NT2/D1 (cell line): ENCODE data around the gene TRIM52.
A peak's percentile ranks its signal among the peaks of the same experiment; 100 is the strongest.

Experiments
- DNase-seq: peaks from one replicate; pipeline ENCODE4 v3.0.0-alpha.2; 2011; ENCODE audit warnings: low read depth, low spot score
- H3K27me3 ChIP-seq: 2 replicates; pipeline ENCODE4 v1.6.0; 2011; ENCODE audit warnings: mild to moderate bottlenecking; ENCODE audit not compliant: insufficient read length, insufficient read depth
- H3K36me3 ChIP-seq: 2 replicates; pipeline ENCODE4 v1.6.1; 2011; ENCODE audit warnings: mild to moderate bottlenecking, low read length, mixed read lengths; ENCODE audit not compliant: insufficient read depth, insufficient read length
- H3K4me1 ChIP-seq: 2 replicates; pipeline ENCODE4 v1.5.1; 2011; ENCODE audit not compliant: insufficient read depth, insufficient read length
- H3K4me3 ChIP-seq: 2 replicates; pipeline ENCODE4 v1.5.1; 2011; ENCODE audit warnings: low read depth; ENCODE audit not compliant: insufficient read length
- H3K9ac ChIP-seq: 2 replicates; pipeline ENCODE4 v1.6.0; 2011; ENCODE audit warnings: low read depth; ENCODE audit not compliant: insufficient read length
- H3K9me3 ChIP-seq: 2 replicates; pipeline ENCODE4 v1.5.1; 2011; ENCODE audit warnings: mild to moderate bottlenecking, low read length; ENCODE audit not compliant: insufficient read depth
- SUZ12 ChIP-seq: IDR thresholded peaks from 2 replicates; pipeline ENCODE4 v1.6.1; 2011; ENCODE audit not compliant: insufficient read length, insufficient read depth; ENCODE audit errors: extremely low read depth
- YY1 ChIP-seq: IDR thresholded peaks from 2 replicates; pipeline ENCODE4 v1.6.1; 2011; ENCODE audit not compliant: insufficient read length, insufficient read depth
- ZNF274 ChIP-seq: IDR thresholded peaks from 2 replicates; pipeline ENCODE4 v1.6.1; 2011; ENCODE audit warnings: mild to moderate bottlenecking, low read depth, low read length

TRIM52 gene

GRCh38 chr5:181241393-181241975 is 19.5 kb downstream of the TRIM52 start:
- Histone ChIP-seq H3K9ac (peak overlapping the region; percentile 99), H3K9me3 (no peaks in the 10 kb centered on the region), H3K4me3 (peak overlapping the region; percentile 97), H3K4me1 (peaks cover 3% of the 10 kb centered on the region), H3K36me3 (peaks cover 68% of the 10 kb centered on the region), H3K27me3 (no peaks in the 10 kb centered on the region)
- TF ChIP-seq YY1 (no peak), ZNF274 (no peak), SUZ12 (no peak)
- DNase-seq, result no peak

DNA sequence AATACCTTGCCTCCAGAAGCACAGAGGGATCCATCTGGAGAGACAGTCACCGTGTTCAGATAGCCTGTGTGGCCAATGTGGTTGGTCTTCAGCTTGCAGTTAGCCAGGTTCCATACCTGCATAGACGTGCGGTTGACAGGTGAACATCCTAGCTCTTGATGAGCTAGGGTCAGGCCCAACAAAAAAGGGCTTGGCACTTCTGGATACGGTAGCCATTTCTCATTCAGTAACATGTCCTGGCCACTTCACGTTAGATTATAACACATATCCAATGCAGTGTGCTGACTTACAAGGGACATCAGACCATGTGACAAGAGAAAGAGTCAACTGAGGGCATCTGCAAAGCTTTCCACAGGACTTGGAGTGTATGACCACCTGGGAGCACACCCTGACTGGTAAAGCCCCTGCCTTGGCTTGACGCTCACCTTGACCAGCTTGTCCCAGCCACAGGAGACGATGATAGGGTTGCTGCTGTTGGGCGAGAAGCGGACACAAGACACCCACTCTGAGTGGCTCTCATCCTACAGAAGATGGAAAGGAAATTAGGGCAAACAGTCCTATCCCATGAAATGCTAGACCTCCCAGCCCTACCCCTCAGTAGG is 21.8 kb downstream of the TRIM52 start:
- Histone ChIP-seq H3K4me3 (no peak overlapping the region), H3K27me3 (no peaks in the 10 kb centered on the region), H3K9ac (no peak overlapping the region), H3K36me3 (peaks cover 82% of the 10 kb centered on the region), H3K9me3 (no peaks in the 10 kb centered on the region), H3K4me1 (no peaks in the 10 kb centered on the region)
- TF ChIP-seq ZNF274 (no peak), YY1 (no peak), SUZ12 (no peak)
- no peak for DNase-seq

DNA sequence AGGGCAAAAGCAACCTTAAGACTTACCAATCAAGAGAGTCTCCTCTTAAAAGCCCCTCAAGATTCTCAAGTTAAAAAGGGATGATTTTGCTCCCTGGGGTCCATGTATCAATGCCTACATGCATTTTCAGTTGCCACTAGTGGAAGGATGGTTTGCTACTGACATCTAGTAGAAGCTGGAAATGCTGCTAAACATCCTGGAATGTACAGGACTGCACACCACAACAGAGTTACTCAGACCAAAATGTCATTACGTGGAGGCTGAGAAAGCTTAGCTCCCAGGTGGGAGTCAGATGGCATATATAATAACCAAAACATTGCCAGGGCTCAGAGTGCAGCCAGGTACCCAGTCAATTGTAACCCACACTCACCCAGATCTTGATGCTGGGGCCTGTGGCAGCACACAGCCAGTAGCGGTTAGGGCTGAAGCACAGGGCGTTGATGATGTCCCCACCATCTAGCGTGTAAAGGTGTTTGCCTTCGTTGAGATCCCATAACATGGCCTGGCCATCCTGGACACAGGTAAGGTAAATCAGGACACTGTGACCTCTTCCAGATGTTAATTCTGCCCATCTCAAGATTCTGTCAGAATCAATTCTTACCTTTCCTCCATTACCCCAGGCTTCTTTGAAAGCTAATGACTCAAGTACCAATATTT is 23.1 kb downstream of the TRIM52 start:
- no peak for DNase-seq
- Histone ChIP-seq H3K36me3 (peaks cover 86% of the 10 kb centered on the region), H3K4me1 (no peaks in the 10 kb centered on the region), H3K27me3 (no peaks in the 10 kb centered on the region), H3K9ac (no peak overlapping the region), H3K9me3 (no peaks in the 10 kb centered on the region), H3K4me3 (no peak overlapping the region)
- TF ChIP-seq ZNF274 (no peak), SUZ12 (no peak), YY1 (no peak)

DNA sequence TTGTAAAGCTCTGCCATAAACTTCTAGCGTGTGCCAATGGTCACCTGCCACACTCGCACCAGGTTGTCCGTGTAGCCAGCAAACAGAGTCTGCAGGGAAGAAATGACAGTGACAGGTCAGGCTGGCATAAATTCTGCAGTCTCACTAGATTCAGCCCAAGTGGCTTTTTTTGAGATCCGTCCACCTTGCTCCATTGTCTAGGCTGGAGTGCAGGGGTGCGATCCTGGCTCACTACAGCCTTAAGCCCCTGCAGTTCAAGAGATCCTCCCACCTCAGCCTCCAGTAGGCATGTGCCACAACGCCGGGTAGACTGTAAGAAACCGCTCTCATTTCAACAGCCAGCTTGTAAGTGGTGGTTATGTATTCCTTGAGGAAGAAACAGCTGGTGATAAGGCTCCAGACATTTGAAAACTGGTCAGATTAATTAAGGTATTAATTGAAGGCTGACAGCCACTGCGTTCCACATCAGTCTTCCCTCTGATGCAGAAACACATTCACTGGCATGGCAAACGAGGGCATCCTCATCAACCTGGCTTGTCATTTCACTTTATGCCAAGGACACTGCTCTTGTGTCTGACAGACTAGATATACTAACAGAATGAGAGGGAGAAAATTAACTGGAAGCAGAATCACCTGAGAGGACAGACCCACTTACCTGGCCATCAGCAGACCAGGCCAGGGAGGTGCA is 23.8 kb downstream of the TRIM52 start:
- Histone ChIP-seq H3K27me3 (no peaks in the 10 kb centered on the region), H3K4me3 (no peak overlapping the region), H3K9me3 (no peaks in the 10 kb centered on the region), H3K9ac (no peak overlapping the region), H3K36me3 (peaks cover 86% of the 10 kb centered on the region), H3K4me1 (no peaks in the 10 kb centered on the region)
- no peak for DNase-seq
- TF ChIP-seq YY1, result no peak
- no peak for TF ChIP-seq SUZ12
- no peak for TF ChIP-seq ZNF274

DNA sequence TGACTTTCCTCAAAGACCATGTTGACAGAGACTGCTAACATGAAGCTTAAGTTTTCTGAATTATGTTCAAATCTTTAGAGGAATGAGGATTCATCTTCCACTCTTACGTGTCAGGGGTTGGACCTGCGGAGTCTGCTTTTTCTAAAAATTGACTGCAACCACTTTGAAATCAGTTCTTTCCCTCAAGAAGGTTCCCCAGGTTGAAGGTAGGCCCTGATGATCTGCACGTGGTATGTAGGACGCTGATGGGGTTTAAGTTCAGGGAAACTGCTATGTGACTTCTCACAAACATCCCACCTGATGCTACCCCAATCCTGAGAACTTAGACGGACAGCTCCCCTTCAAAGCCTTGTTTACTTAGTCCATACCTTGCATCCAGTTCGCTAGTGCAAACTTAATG is 24.5 kb downstream of the TRIM52 start:
- H3K4me3 ChIP-seq, result no peak overlapping the region
- no peaks in the 10 kb centered on the region for H3K4me1 ChIP-seq
- H3K27me3 ChIP-seq, result no peaks in the 10 kb centered on the region
- no peaks in the 10 kb centered on the region for H3K9me3 ChIP-seq
- no peak for TF ChIP-seq SUZ12
- no peak for TF ChIP-seq ZNF274
- TF ChIP-seq YY1, result no peak
- H3K9ac ChIP-seq, result no peak overlapping the region
- DNase-seq, result no peak
- H3K36me3 ChIP-seq, result peaks cover 84% of the 10 kb centered on the region

DNA sequence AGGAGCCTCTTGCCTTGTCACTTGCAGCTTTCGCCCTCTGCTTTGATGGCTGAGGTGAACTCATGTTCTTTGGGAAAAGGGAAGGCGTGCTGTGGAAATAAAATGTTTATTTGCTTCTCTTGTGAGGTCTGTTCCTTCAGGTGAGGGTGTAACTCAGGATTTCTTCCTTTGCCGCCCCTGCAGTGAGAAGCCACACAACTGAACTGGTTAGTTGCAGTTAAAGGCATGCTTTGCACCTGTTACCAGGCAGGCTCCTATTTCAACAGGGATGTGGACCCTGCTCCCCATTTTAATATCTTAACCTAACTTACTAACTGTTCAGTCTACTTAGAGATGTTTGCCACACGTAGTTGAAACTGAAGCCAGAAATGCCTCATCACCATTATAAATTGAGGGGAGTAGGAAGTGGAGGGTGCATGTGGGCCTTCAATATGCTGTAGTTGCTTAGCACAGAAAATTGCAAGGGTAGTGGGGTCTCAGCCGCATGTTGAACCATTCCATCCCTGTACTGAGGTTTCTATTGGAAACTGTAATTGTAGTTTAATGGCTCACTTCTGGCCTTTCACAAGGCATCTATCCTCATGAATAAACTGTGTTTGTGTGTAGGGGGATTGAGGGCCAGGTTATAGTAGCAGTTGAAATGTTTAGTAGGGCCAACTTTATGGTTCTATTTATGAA is 25.1 kb downstream of the TRIM52 start:
- DNase-seq, result no peak
- H3K4me3 ChIP-seq, result no peak overlapping the region
- H3K36me3 ChIP-seq, result peaks cover 84% of the 10 kb centered on the region
- no peaks in the 10 kb centered on the region for H3K27me3 ChIP-seq
- no peak overlapping the region for H3K9ac ChIP-seq
- TF ChIP-seq SUZ12, result no peak
- TF ChIP-seq ZNF274, result no peak
- H3K9me3 ChIP-seq, result no peaks in the 10 kb centered on the region
- H3K4me1 ChIP-seq, result no peaks in the 10 kb centered on the region

DNA sequence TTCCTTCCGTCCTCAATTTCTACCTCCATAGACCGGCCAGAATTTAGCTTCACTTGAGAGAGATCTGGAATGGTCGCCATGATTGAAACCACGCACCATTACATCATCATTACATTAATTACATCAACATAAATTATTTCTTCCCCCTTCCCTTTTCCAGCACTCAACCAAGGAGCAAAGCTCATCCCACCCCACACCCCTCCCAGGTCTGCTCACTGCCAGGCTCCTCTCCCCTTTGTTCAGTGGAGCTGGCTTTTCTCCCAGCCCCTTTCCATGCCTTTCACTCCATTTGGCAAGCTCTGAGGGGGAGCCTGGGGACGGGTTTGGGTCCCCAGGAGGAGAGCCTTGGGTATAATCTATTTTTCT is 25.6 kb downstream of the TRIM52 start:
- TF ChIP-seq ZNF274 (no peak), SUZ12 (no peak), YY1 (no peak)

More for the DNA sequence above, 25.6 kb downstream of the TRIM52 start:
- no peaks in the 10 kb centered on the region for H3K4me1 ChIP-seq
- no peak for DNase-seq
- H3K4me3 ChIP-seq, result no peak overlapping the region
- H3K9ac ChIP-seq, result no peak overlapping the region
- peaks cover 83% of the 10 kb centered on the region for H3K36me3 ChIP-seq
- H3K27me3 ChIP-seq, result no peaks in the 10 kb centered on the region
- H3K9me3 ChIP-seq, result no peaks in the 10 kb centered on the region
